ENCODE data around the gene PPP1R9A.

Gene PPP1R9A

GRCh38 chr7:95323410-95324129, 416.2 kb downstream of the PPP1R9A start:
- DNase-seq: no peak

GRCh38 chr7:95324431-95324830, 417.0 kb downstream of the PPP1R9A start, which contains the start of gene PON1:
TSS of gene PON1 (minus strand) at chr7:95324532. CDS start at chr7:95324475, 57 bp downstream.
- no peak for DNase-seq

- DNase-seq: no peak
Observed at GRCh38 chr7:95327356-95327755, 420.0 kb downstream of the PPP1R9A start.

GRCh38 chr7:95330204-95330960, 423.0 kb downstream of the PPP1R9A start:
- DNase-seq: peak; percentile 29

- DNase-seq: no peak
Observed at GRCh38 chr7:95330961-95331337, 423.6 kb downstream of the PPP1R9A start.

- no peak for DNase-seq
Observed at GRCh38 chr7:95334447-95334846, 427.1 kb downstream of the PPP1R9A start.

- no peak for DNase-seq
Observed at GRCh38 chr7:95335093-95335492, 427.7 kb downstream of the PPP1R9A start.

- no peak for DNase-seq
Observed at GRCh38 chr7:95338832-95339231, 431.4 kb downstream of the PPP1R9A start.

GRCh38 chr7:95340491-95340890, 433.1 kb downstream of the PPP1R9A start:
- no peak for DNase-seq

- no peak for DNase-seq
Observed at GRCh38 chr7:95342029-95342428, 434.6 kb downstream of the PPP1R9A start.

- DNase-seq: no peak
Observed at GRCh38 chr7:95342642-95343307, 435.4 kb downstream of the PPP1R9A start.

Data from activated CD4-positive, alpha-beta T cell treated with anti-CD3 and anti-CD28 coated beads, Interleukin-2, amount 50 U/mL, for 16 hours (primary cell).